ENCODE results near the gene RAB44. TPM values are rescaled to one million over a fixed set of nuclear protein-coding genes. Genes with fewer than 3 reads are reported as not detected.
"Not testable (repeated sequence)": the region's sequence is repeated elsewhere in the genome, so short reads cannot be mapped to it uniquely, and the experiment has no call there.

Gene RAB44
- polyA plus RNA-seq, 1 of the 3 experiments (the other 2 are of a cell fraction) = 0.12 TPM

DNA sequence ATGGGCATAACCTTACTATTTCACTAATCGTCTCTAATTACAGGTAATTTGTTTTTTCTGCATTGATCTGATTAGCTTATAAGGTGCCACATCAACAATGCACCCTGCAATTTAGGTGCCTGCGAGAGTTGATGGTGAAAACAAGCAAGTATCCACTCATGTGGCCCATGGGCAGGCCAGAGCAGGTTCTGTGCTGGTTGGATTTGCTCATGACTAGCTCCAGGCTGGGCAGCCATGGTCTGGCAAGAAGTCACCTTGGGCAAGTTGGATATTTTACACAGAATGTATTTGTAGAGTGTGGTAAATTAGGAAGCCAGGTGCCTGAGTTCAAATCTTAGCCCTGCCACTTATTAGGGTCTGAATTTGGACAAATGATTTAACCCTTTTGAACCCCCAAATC lies 25.3 kb downstream of the RAB44 start:
- no peaks in the 10 kb centered on the region for H3K79me2 ChIP-seq (ENCODE audit: insufficient read depth)
- no peaks in the 10 kb centered on the region for H3K27me3 ChIP-seq (ENCODE audit: insufficient read depth)
- H4K20me1 ChIP-seq (ENCODE audit: insufficient read depth) = no peaks in the 10 kb centered on the region
- DNase-seq = no peak
- POLR2A ChIA-PET = no interaction called here
- no peaks in the 10 kb centered on the region for H3K9me2 ChIP-seq
- no peak overlapping the region for H2AFZ ChIP-seq (ENCODE audit: low read depth)
- no peaks in the 10 kb centered on the region for H3K36me3 ChIP-seq (replicated peaks in 1 of 2; ENCODE audit: control insufficient read depth in 1 of 2, insufficient read depth in 2 of 2, low read length in 1 of 2)
- CTCF ChIA-PET = interaction anchor here (0.6 to 3.0 kb wide), 9 partner anchors 21 to 421 kb away, joined by 3 to 12 read pairs (median 4); no protein-coding TSS in a partner anchor
- H3F3A ChIP-seq (replicated peaks; ENCODE audit: insufficient read depth) = no peaks in the 10 kb centered on the region
- H3K4me2 ChIP-seq = no peak overlapping the region
- TF ChIP-seq JUND (IDR thresholded peaks at IDR 0.05) = no peak
- TF ChIP-seq RXRA (IDR thresholded peaks at IDR 0.05; ENCODE audit: borderline replicate concordance, low read depth) = no peak
- no peak for TF ChIP-seq FOXJ3 (CRISPR knock-in tag; IDR thresholded peaks at IDR 0.05)
- no peak for TF ChIP-seq IRF3 (IDR thresholded peaks at IDR 0.05; ENCODE audit: low read depth, low read length)
- TF ChIP-seq ELF1 (IDR thresholded peaks at IDR 0.05) = no peak
- TF ChIP-seq FOSL2 (IDR thresholded peaks at IDR 0.05; ENCODE audit: borderline replicate concordance, low read depth) = no peak
- no peak for TF ChIP-seq SMC3 (IDR thresholded peaks at IDR 0.05; ENCODE audit: low read depth, low read length)
- TF ChIP-seq EZH2phosphoT487 (IDR thresholded peaks at IDR 0.05; ENCODE audit: borderline replicate concordance, low read depth) = no peak
- TF ChIP-seq RAD21 (IDR thresholded peaks at IDR 0.05; ENCODE audit: low read length) = no peak
- TF ChIP-seq CTCF (IDR thresholded peaks at IDR 0.05) = no peak
- TF ChIP-seq RFX5 (IDR thresholded peaks at IDR 0.05; ENCODE audit: low read length) = no peak
- no peak for TF ChIP-seq ZBTB33 (IDR thresholded peaks at IDR 0.05; ENCODE audit: borderline replicate concordance, low read depth)
- no peak for TF ChIP-seq TEAD4 (IDR thresholded peaks at IDR 0.05; ENCODE audit: borderline replicate concordance, insufficient read depth)
- no peak for TF ChIP-seq NRF1 (IDR thresholded peaks at IDR 0.05; ENCODE audit: low read depth, low read length)
- TF ChIP-seq RCOR1 (IDR thresholded peaks at IDR 0.05; ENCODE audit: low read length) = no peak
- TF ChIP-seq MEF2A (IDR thresholded peaks at IDR 0.05; ENCODE audit: borderline replicate concordance, low read depth) = no peak
- no peak overlapping the region for H3K9ac ChIP-seq
- no peak overlapping the region for H3K4me3 ChIP-seq (ENCODE audit: low read depth in 2 of 2, low read length in 1 of 2)
- no peak overlapping the region for H3K27ac ChIP-seq (ENCODE audit: low read depth in 2 of 2, low read length in 1 of 2)
- H3K9me3 ChIP-seq = no peaks in the 10 kb centered on the region
- WGBS (ENCODE audit: low lambda C conversion rate) = 74% methylated on average over 2 of the region's 2 CpGs
- no peaks in the 10 kb centered on the region; a peak in 1 of 4 replicates for H3K4me1 ChIP-seq (ENCODE audit: control insufficient read depth in 1 of 2, insufficient read depth in 2 of 2, low read depth in 1 of 2, low read length in 1 of 2)

DNA sequence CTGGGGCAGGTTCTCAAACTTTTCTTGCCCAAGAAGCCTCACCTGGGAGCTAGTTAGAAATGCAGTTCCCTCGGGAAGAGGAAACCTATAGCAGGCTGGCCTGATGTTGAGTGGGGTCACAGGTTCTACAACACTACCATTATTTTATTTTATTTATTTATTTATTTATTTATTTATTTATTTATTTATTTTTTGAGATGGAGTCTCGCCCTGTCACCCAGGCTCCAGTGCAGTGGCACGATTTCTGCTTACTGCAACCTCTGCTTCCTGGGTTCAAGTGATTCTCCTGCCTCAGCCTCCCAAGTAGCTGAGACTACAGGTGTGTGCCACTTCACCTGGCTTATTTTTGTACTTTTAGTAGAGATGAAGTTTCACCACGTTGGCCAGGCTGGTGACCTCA lies 26.4 kb downstream of the RAB44 start:
- H3K9me3 ChIP-seq; H4K20me1 ChIP-seq (ENCODE audit: insufficient read depth); H3K4me2 ChIP-seq; H3F3A ChIP-seq (replicated peaks; ENCODE audit: insufficient read depth); H3K27ac ChIP-seq (ENCODE audit: low read depth in 2 of 2, low read length in 1 of 2); POLR2A ChIA-PET; H3K79me2 ChIP-seq (ENCODE audit: insufficient read depth); H3K9ac ChIP-seq; H3K4me3 ChIP-seq (ENCODE audit: low read depth in 2 of 2, low read length in 1 of 2); DNase-seq; H3K4me1 ChIP-seq (ENCODE audit: control insufficient read depth in 1 of 2, insufficient read depth in 2 of 2, low read depth in 1 of 2, low read length in 1 of 2); H2AFZ ChIP-seq (ENCODE audit: low read depth); H3K9me2 ChIP-seq; H3K27me3 ChIP-seq (ENCODE audit: insufficient read depth); H3K36me3 ChIP-seq (replicated peaks in 1 of 2; ENCODE audit: control insufficient read depth in 1 of 2, insufficient read depth in 2 of 2, low read length in 1 of 2): not testable (repeated sequence)
- CTCF ChIA-PET = interaction anchor here (0.6 to 3.0 kb wide), 22 partner anchors 10 to 206 kb away, joined by 3 to 14 read pairs (median 4); partner anchors contain the start of gene RAB44
- 92% methylated on average over 4 of the region's 4 CpGs for WGBS (ENCODE audit: low lambda C conversion rate)

All from SK-N-SH (cell line).